Common myeloid progenitor, CD34-positive (primary cell): Measurements from ENCODE around the gene PDLIM5.

Experiments
- CTCF ChIA-PET: fragments of 350-600 bp; sonication (Branson Sonifier 250); formaldehyde crosslinking; loops from one replicate; lab custom pipeline; 2021; ENCODE audit warnings: antibody characterized with exemption; lab: Charles Lee
- POLR2A ChIA-PET: fragments of 350-600 bp; sonication (Branson Sonifier 250); formaldehyde crosslinking; loops from one replicate; lab custom pipeline; 2021; ENCODE audit warnings: antibody characterized with exemption; lab: Charles Lee
- DNase-seq, 3 donors: peaks; one replicate each; pipeline versions ENCODE4 v3.0.0 to v3.0.0-alpha.2; 2013
- H3K27ac ChIP-seq, 2 experiments: 1 replicate in 1 of 2; 2 replicates in 1 of 2; pipeline ENCODE4 v1.7.0; 2013; ENCODE audit warnings: inconsistent platforms in 2 of 2, low read length in 2 of 2, mild to moderate bottlenecking in 2 of 2, low read depth in 1 of 2, moderate library complexity in 1 of 2; ENCODE audit not compliant: severe bottlenecking in 2 of 2, insufficient read depth in 1 of 2, poor library complexity in 1 of 2
- H3K27me3 ChIP-seq, 5 experiments: replicated peaks in 2 of 5; 1 replicate in 3 of 5; 2 replicates in 2 of 5; pipeline versions ENCODE4 v1.6.1 to v1.7.0; 2013; ENCODE audit warnings: low read length in 4 of 5, mild to moderate bottlenecking in 2 of 5, moderate library complexity in 2 of 5, inconsistent platforms in 1 of 5; ENCODE audit not compliant: insufficient read depth in 5 of 5, control insufficient read depth in 4 of 5
- H3K36me3 ChIP-seq, 4 experiments: 1 replicate in 2 of 4; 2 replicates in 2 of 4; pipeline versions ENCODE4 v1.6.1 to v1.7.0; 2013; ENCODE audit warnings: low read length in 3 of 4, control low read depth in 1 of 4, mild to moderate bottlenecking in 1 of 4; ENCODE audit not compliant: control insufficient read depth in 4 of 4, insufficient read depth in 4 of 4
- H3K4me1 ChIP-seq, 4 experiments: 1 replicate in 3 of 4; 2 replicates in 1 of 4; pipeline versions ENCODE4 v1.6.1 to v1.7.1; 2013; ENCODE audit warnings: low read length in 3 of 4, mild to moderate bottlenecking in 3 of 4, control low read depth in 1 of 4, inconsistent platforms in 1 of 4, moderate library complexity in 1 of 4; ENCODE audit not compliant: control insufficient read depth in 4 of 4, insufficient read depth in 4 of 4; ENCODE audit errors: control extremely low read depth in 1 of 4
- H3K4me3 ChIP-seq, 7 experiments: 1 replicate in 4 of 7; 2 replicates in 3 of 7; pipeline versions ENCODE4 v1.5.1 to v1.7.0; 2013; ENCODE audit warnings: mild to moderate bottlenecking in 7 of 7, low read length in 6 of 7, moderate library complexity in 6 of 7, inconsistent platforms in 2 of 7, low read depth in 2 of 7, control low read depth in 1 of 7; ENCODE audit not compliant: insufficient read depth in 4 of 7, control insufficient read depth in 1 of 7; ENCODE audit errors: extremely low read depth in 1 of 7
- H3K9me3 ChIP-seq, 5 experiments: 1 replicate in 4 of 5; 2 replicates in 1 of 5; pipeline versions ENCODE4 v1.6.1 to v1.7.1; 2013; ENCODE audit warnings: low read length in 4 of 5, mild to moderate bottlenecking in 2 of 5, inconsistent platforms in 1 of 5, low read depth in 1 of 5, moderate library complexity in 1 of 5; ENCODE audit not compliant: control insufficient read depth in 4 of 5, insufficient read depth in 2 of 5; ENCODE audit errors: control extremely low read depth in 1 of 5
- WGBS: methylation state at CpG from one replicate; pipeline ENCODE4 v1.1.5; 2013; ENCODE audit not compliant: insufficient coverage; 5-methylcytosine and 5-hydroxymethylcytosine counted together

The PDLIM5 gene

DNA sequence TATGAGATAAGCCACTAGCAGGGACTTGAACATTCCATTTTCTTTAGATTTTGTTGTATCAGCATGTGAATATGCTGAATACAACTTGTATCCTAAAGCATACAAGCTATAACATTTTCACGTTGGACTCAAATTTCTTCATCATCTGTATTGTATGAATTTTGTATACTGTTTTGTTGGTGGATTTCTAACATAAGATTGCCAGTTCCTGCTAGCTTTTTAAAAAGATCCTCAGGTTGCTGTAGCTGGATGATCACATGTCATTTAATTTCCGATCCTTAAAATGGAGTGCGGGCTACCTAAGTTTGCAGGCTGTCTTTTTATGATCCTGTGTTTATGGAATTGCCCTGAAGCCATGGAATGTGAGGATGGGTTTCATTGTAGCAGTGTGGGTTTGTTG lies 6.9 kb downstream of the PDLIM5 start:
- 100% methylated on average over 1 of the region's 3 CpGs for WGBS
- Histone ChIP-seq H3K4me3 (no peak overlapping the region), H3K27ac (no peak overlapping the region), H3K9me3 (no peaks in the 10 kb centered on the region), H3K4me1 (peaks cover 0 to 7% (median 0%) of the 10 kb centered on the region in 4 experiments), H3K27me3 (no peaks in the 10 kb centered on the region), H3K36me3 (peaks cover 0 to 4% (median 1%) of the 10 kb centered on the region in 4 experiments)
- ChIA-PET POLR2A (no interaction called here), CTCF (interaction anchor here (2.2 kb wide), 1 partner anchor 14 kb away, joined by 6 read pairs; no protein-coding TSS in a partner anchor)
- DNase-seq: no peak

DNA sequence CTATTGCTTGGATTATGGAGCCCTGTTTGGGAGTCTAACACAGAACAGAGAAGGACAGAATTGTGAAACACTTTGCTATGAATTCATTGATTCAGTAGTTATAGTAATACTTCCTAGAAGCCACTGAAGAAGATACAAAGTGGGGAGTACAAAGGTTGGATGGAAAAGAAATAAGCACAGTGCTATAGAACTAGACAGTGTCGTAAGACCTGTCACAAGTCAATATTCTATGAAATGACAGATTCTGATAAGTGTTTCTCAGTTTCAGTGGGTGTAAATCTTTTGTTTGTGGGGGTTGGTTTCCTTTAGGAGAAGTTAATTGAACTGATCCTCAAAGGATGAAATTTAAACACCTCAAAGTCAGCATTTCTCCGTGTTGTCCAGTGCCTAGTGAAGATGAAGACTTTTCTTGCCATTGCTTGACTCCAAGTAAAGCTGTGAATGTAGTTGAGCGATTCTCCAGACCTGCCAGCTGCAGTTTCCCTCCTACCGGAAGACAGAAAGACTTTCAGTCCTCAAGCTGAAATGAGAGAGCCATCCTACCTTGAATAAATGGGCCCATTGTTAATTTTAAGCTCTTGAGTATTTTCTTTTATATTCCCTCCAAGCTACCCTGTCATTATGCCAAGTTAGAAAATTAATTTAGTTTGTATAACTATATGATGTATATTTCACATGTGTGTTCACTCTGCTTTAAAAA lies 7.9 kb downstream of the PDLIM5 start:
- H3K9me3 ChIP-seq: no peaks in the 10 kb centered on the region
- peaks cover 0 to 4% (median 1%) of the 10 kb centered on the region in 4 experiments for H3K36me3 ChIP-seq
- POLR2A ChIA-PET: no interaction called here
- CTCF ChIA-PET: interaction anchor here (1.5 to 2.2 kb wide), 2 partner anchors 14 to 52 kb away, joined by 3 to 6 read pairs; no protein-coding TSS in a partner anchor
- H3K27me3 ChIP-seq: no peaks in the 10 kb centered on the region
- peaks cover 0 to 4% (median 0%) of the 10 kb centered on the region in 4 experiments for H3K4me1 ChIP-seq
- no peak overlapping the region for H3K27ac ChIP-seq
- WGBS: 80% methylated on average over 2 of the region's 4 CpGs
- no peak for DNase-seq
- H3K4me3 ChIP-seq: no peak overlapping the region

GRCh38 chr4:94461506-94461905 lies 9.8 kb downstream of the PDLIM5 start:
- H3K36me3 ChIP-seq: peaks cover 0 to 2% (median 0%) of the 10 kb centered on the region in 4 experiments
- H3K4me3 ChIP-seq: no peak overlapping the region
- peaks cover 0 to 4% (median 0%) of the 10 kb centered on the region in 4 experiments for H3K4me1 ChIP-seq
- H3K9me3 ChIP-seq: no peaks in the 10 kb centered on the region
- H3K27me3 ChIP-seq: no peaks in the 10 kb centered on the region
- DNase-seq: no peak
- no peak overlapping the region for H3K27ac ChIP-seq
- CTCF ChIA-PET: no interaction called here
- WGBS: 88% methylated on average over 2 of the region's 2 CpGs
- POLR2A ChIA-PET: no interaction called here

GRCh38 chr4:94462572-94462971 lies 10.8 kb downstream of the PDLIM5 start:
- WGBS: no CpG with 5 or more reads among the region's 1 CpG
- peaks cover 0 to 3% (median 0%) of the 10 kb centered on the region in 4 experiments for H3K4me1 ChIP-seq
- no peaks in the 10 kb centered on the region for H3K36me3 ChIP-seq
- H3K9me3 ChIP-seq: no peaks in the 10 kb centered on the region
- H3K27me3 ChIP-seq: no peaks in the 10 kb centered on the region
- H3K27ac ChIP-seq: no peak overlapping the region
- ChIA-PET POLR2A (no interaction called here), CTCF (interaction anchor here (1.3 kb wide), 1 partner anchor 10 kb away, joined by 3 read pairs; no protein-coding TSS in a partner anchor)
- DNase-seq: no peak
- H3K4me3 ChIP-seq: no peak overlapping the region

- WGBS: 100% methylated on average over 1 of the region's 1 CpG
- CTCF ChIA-PET: interaction anchor here (1.3 kb wide), 1 partner anchor 11 kb away, joined by 3 read pairs; no protein-coding TSS in a partner anchor
Measured at GRCh38 chr4:94463771-94464170, 12.0 kb downstream of the PDLIM5 start.

DNA sequence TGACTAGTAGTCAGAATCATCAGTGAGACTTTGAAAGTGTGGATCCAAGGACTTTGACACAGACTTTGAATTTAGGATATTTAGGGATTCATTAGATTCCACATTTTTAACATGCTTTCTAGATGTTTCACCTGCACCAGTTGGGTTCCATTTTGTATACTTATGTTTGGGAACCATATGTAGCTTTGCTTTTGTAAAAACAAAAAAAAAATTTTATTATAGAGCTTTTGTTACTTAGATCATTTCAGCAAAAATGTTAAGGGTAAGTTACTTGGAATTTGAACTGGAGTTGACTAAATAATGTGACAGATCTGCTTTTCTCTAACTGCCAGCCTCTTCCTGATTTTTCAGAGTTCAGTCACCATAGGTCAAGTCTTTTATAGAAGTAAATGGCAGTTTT lies 14.6 kb downstream of the PDLIM5 start:
- Histone ChIP-seq H3K36me3 (no peaks in the 10 kb centered on the region), H3K27ac (no peak overlapping the region), H3K4me1 (no peaks in the 10 kb centered on the region), H3K27me3 (no peaks in the 10 kb centered on the region), H3K9me3 (peaks cover 0 to 2% (median 0%) of the 10 kb centered on the region in 5 experiments), H3K4me3 (no peak overlapping the region)
- ChIA-PET POLR2A (interaction anchor here (0.6 kb wide), 1 partner anchor 15 kb away, joined by 4 read pairs; no protein-coding TSS in a partner anchor), CTCF (no interaction called here)
- DNase-seq: no peak

More at GRCh38 chr4:94463771-94464170, 12.0 kb downstream of the PDLIM5 start:
- Histone ChIP-seq H3K36me3 (no peaks in the 10 kb centered on the region), H3K4me1 (no peaks in the 10 kb centered on the region), H3K27me3 (no peaks in the 10 kb centered on the region), H3K27ac (no peak overlapping the region), H3K9me3 (no peaks in the 10 kb centered on the region), H3K4me3 (no peak overlapping the region)
- POLR2A ChIA-PET: no interaction called here
- DNase-seq: no peak

- Histone ChIP-seq H3K4me1 (no peaks in the 10 kb centered on the region), H3K27ac (no peak overlapping the region), H3K4me3 (no peak overlapping the region), H3K9me3 (peaks cover 0 to 2% (median 0%) of the 10 kb centered on the region in 5 experiments), H3K36me3 (no peaks in the 10 kb centered on the region), H3K27me3 (no peaks in the 10 kb centered on the region)
- DNase-seq: no peak
- ChIA-PET CTCF (no interaction called here), POLR2A (interaction anchor here (0.6 kb wide), 1 partner anchor 16 kb away, joined by 4 read pairs; no protein-coding TSS in a partner anchor)
- WGBS: no CpG with 5 or more reads among the region's 2 CpGs
Measured at GRCh38 chr4:94466923-94467322, 15.2 kb downstream of the PDLIM5 start.
